SKM-1 treated with dmso at 0.1 percent for 144 hours (cell line): Measurements from ENCODE around the gene ZBTB43.
"Not testable (repeated sequence)": the region's sequence is repeated elsewhere in the genome, so short reads cannot be mapped to it uniquely, and the experiment has no call there.

ENCODE experiments used
- DNase-seq: peaks from one replicate; lab custom pipeline; 2025; ENCODE audit not compliant: unreplicated experiment; lab: John Stamatoyannopoulos, UW

The ZBTB43 gene

DNA sequence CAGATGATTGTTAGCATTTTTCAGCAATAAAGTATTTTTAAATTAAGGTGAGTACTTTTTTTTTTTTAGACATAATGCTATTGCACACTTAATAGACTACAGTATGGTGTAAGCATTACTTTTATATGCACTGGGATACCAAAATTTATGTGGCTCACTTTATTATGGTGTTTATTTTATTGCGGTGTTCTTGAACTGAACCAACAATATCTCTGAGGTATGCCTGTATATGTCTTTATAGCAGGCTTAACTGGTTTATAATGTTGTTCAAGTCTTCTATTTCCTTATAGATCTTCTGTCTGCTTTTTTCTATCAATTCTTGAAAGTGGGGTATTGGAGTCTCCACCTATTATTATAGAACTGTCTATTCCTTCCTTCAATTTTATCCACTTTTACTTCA lies 18.0 kb downstream of the ZBTB43 start:
- no peak for DNase-seq

DNA sequence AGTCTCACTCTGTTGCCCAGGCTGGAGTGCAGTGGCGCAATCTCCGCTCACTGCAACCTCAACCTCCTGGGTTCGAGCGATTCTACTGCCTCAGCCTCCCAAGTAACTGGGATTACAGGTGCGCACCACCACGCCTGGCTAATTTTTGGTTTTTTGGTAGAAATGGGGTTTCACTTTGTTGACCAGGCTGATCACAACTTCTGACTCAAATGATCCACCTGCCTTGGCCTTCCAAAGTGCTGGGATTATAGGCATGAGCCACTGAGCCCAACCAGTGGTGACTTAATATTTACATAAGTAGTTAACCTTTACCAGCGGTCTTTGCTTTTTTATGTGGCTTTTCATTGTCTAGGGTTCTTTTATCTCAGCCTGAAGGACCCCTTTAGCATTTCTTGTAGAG lies 19.2 kb downstream of the ZBTB43 start:
- not testable (repeated sequence) for DNase-seq

DNA sequence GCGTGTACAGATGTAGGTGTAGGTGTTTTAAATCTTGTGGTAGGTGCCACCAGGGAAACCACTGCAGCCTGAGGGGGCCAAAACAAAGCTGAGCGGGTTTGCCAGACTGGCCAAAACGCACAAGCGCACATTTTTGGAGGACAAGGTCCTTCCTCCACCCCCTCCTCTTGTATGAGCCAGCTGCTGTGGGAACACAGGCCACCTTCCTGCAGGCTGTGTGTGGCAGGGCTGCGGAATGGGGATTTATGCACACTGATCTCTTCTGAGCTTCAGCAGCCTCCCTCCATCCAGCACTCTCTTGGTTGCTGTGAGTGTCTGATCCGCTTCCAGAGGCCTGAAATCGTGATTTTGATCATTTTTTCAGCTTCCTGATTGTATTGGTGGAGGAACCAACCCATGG lies 22.4 kb downstream of the ZBTB43 start:
- no peak for DNase-seq

DNA sequence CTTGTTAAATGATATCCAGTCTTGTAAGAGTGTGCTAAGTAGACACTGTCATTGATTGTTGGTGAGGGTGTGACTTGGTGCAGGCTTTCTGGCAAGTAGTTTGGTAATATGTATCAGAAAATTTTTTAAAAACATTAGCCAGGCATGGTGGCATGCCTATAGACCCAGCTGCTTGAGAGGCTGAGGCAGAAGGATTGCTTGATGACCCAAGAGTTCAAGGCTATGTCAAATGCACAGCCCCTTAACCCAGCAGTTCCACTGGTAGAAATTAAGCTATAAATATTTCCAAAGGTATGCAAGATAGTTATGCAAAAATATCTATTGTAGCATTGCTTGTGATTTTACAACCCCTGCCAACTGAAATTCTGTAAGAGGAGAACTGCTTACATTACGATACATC lies 24.2 kb downstream of the ZBTB43 start:
- no peak for DNase-seq

DNA sequence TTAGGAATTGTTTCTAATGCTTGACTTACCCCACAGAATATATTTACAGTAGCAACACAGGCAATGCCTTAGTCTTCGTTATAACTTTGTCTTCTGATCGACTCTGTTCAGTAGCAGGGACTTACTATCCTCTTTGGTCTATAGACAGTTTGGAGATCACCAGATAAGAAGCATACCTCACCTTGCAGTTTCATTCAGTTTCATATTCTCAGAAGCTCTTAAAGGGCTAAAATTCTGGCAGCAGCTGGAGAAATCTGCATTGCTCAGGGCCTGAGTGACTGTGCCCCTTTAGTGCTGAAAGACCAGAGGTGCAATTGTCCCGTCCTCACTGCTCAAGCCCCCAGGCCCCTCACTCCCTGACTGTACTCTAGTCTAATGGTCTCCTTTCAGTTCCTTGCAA lies 26.0 kb downstream of the ZBTB43 start:
- DNase-seq: no peak

DNA sequence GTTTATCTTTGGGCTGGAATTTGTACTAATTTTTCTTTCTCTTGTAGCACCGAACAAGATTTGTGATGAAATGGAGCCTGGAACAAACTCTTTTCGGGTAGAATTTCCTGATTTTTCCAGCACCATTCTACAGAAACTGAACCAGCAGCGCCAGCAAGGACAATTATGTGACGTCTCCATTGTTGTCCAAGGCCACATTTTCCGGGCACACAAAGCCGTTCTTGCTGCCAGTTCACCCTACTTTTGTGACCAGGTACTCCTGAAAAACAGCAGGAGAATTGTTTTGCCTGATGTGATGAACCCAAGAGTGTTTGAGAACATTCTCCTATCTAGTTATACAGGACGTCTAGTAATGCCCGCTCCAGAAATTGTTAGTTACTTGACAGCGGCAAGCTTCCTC lies 27.6 kb downstream of the ZBTB43 start:
- DNase-seq: no peak

DNA sequence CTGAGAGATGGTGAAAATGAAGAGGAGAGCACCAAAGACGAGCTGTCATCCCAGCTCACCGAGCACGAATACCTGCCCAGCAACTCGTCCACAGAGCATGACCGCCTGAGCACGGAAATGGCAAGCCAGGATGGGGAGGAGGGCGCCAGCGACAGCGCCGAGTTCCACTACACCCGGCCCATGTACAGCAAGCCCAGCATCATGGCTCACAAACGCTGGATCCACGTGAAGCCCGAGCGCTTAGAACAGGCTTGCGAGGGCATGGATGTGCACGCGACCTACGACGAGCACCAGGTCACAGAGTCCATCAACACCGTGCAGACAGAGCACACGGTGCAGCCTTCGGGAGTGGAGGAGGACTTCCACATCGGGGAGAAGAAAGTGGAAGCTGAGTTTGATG lies 28.2 kb downstream of the ZBTB43 start:
- no peak for DNase-seq

DNA sequence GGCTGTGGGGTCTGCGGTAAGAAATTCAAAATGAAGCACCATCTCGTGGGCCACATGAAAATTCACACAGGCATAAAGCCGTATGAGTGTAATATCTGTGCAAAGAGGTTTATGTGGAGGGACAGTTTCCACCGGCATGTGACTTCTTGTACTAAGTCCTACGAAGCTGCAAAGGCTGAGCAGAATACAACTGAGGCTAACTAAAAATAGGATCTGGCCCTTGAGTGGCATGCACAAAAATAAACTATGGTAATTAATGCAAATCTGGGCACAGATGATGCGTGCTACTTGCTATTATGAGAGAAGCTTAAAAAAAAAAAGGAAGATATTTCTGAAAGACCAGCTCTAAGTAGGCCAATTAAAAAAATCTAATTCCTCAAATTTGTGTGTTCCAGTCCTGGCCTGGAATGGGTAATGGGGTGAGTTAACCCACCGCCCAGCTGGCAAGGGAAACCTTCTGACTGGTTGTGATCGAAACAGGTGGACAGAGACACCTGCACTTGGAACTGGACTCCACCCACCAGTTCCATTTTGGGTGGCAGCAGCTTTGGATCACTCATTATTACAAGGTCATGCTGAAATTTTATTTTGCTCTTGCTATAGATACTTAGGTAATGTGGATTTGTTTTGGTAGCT lies 29.0 kb downstream of the ZBTB43 start:
- DNase-seq: no peak

DNA sequence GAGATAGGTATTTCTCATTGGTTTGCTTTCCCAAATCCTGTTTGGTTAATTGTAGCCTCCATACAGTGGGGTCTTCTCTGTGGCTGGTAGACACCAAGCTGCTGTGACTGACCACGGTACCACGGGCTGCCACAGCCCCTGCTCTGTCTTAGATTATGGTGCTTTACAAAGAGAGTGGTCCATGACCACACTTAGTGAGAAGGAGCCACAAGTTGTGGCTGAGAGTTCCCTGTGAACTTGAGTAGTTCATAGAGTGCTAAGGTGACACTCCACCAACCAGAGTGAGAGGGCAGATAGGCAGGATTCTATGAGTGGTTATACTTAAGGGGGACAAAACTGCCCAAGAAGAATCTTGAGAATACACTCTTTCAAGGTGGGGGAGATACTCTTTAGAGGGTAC lies 29.8 kb downstream of the ZBTB43 start:
- no peak for DNase-seq

DNA sequence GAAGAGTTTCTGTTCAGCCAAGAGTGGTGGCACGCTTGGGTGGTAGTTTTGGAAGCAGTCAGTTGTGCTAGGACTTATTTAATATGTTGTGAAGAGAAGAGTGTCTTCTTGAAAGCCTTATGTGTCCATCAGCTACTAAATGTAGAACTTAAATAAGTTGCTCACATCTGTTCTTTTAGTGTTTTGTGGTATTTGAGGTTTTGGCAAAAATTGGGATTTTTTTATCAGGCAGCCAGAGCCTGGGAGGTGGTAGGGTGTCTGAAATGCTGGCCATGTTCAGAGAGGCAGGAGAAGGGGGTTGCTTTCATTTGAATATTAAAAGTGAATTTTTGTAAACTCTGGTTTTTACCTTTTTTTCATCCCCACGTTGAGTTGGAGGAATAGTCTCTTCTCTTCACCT lies 31.4 kb downstream of the ZBTB43 start:
- DNase-seq: no peak

DNA sequence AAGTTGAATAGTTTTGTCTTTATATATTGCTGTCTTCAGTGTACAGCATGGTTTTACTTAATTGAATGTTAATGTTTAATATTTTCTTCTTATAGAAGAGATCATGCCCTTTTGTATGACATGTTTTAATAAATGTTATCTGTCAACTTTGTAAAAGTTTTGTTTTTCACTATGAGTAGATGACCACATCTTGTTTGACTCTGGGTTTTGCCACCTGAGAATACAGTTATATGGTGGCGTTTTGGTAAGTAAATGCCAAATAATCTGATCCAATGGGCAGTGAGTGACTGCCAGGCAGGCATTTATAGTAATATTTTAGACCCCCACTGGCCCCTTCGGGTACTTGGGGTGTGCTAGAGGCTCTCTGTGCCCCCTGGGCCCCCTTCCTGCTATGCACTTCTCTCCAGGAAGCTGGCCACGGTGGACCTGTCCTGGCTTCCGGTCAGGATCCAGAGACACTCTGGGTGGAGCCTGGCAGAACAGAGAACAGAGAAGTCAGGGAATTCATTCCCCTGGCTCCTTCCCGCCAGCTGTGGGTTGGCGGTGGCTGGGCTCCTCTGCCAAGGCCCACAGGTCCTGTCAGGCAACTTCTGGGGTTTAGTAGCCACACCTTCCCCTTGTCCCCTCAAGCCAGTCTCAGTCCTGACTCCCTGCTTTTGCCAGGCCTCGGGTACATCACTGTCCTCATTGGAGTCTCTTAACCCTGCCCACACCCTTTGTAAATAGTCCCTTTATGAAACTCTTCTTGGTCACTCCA lies 33.4 kb downstream of the ZBTB43 start:
- no peak for DNase-seq

DNA sequence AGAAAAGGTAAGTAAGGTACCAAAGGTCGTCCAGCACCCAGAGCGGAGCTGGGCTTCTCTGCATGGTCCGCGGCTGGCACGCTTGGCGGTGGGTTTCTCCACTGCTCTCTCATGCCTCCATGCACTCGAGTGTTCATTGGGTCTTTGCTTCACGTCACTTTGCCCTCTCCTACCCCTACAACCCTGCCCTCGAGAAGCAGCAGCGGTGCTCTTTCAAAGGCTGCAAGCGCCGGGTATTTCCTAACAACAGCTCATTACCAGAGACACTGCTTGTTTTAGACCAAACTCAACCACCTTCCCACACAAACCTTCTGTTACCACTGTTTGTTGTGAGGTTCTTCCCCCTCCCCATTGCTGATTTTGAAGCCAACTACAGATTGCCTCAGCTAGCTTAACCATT lies 34.1 kb downstream of the ZBTB43 start:
- DNase-seq: no peak

DNA sequence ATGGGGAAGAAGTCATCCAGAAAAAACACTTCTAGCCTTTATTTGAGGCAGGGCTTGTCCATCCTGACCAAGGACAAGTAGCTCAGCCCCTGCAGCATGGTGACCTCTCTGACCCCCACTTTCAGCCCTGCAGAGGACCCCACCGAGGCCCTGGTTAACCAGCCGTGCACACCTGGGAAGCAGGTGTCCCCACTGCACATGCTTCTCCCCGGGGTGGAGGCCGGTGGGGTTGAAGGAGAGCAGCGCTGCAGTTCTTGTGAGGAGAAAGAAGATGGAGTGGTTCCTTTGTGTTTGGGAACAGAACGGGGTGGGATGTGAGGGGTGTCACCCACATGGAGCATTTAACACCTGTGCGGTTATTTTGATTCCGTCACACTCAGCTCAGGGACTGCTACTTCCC lies 34.5 kb downstream of the ZBTB43 start:
- no peak for DNase-seq

DNA sequence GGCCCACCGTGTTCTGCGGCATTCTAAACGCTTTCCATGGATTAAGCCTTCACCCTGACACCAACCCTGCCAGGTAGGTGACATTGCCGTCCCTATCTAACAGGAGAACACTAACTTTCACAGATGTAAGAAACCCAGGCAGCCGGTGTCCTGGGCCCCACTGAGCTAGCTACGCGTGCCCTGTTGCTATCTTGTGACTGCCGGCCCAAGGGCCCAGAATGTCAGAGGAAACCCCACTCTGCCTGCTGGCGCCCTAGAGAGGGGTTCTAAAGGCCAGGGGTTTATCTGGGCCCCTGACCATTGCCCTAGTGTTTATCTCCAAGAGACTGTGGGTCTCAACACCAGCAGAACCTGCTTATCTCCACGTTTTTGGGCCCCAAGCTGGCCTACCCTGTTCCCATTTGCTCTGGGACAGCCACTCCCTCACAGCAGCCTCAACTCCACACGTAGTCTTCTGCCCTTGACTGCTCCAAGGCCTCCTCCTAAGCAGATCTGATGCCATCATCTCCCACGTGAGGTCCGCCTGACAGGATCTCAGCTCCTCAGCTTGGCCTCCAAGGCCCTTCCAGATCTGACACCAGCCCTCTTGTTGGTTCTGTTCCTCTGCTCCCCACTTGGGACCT lies 37.5 kb downstream of the ZBTB43 start:
- no peak for DNase-seq

DNA sequence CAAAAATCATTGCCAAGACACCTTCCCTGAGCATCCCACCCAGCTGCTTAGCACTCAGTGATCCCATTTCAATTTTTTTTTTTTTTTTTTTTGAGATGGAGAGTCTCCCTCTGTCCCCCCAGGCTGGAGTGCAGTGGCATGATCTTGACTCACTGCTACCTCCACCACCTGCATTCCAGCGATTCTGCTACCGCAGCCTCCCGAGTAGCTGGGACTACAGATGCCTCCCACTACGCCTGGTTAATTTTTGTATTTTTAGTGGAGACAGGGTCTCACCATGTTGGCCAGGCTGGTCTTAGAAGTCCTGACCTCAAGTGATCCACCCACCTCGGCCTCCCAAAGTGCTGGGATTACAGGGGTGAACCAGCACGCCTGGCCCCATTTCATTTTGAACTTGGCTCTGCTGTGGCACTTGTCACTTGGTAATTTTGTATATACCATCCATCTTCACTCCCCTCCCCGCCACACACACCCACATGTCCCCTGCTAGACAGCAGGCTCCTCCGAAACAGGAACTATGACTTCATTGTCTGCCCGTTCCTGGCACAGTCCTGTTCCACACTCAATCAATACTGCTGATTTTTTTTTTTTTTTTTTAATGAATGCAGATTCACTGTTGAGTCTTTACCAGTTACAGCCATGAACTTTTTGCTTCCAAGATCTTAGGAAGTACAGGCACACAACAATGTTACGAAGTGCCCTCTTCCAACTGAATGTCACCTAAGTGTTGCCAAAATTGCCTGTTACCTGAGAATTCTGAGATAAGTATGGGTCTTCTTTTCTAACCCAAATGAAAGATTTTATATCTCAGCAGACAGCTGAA lies 38.3 kb downstream of the ZBTB43 start:
- DNase-seq: no peak

DNA sequence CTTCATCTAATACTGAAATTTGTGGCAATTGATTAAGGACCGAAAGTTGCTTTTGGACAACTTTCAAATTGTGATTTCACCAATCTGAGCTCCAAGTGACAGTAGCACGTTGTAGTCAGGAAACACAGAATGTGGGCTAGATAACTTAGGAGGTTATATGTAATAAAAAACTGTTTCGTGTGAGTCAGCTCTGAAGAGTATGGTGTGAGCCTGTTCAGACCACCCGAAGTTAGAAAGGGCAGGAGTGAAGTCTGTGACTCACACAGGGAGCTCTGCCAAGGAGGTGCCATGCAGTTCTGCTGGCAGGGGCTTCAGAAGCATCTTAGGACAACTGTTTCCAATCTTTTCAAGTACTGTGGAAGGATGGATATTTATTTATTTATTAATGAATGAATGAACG lies 39.2 kb downstream of the ZBTB43 start:
- no peak for DNase-seq

DNA sequence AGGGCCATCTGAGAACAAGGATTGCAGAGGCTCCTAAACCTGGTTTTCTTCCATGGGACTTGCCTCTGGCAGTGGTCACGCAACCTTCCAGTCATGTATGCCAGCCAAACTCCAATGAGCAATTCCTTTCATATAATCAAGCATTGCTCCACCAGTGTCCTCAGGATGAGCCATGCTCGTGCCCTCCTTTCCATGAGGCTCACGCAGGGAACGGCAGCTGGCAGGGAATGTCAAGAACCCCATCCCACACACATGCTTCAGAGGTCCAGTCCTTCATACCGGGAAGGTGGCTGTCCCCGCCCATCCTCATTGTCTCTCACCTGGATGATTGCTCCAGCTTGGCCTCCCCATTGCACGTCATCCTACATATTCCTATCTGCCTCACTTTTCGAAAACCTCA lies 42.2 kb downstream of the ZBTB43 start:
- DNase-seq: no peak

DNA sequence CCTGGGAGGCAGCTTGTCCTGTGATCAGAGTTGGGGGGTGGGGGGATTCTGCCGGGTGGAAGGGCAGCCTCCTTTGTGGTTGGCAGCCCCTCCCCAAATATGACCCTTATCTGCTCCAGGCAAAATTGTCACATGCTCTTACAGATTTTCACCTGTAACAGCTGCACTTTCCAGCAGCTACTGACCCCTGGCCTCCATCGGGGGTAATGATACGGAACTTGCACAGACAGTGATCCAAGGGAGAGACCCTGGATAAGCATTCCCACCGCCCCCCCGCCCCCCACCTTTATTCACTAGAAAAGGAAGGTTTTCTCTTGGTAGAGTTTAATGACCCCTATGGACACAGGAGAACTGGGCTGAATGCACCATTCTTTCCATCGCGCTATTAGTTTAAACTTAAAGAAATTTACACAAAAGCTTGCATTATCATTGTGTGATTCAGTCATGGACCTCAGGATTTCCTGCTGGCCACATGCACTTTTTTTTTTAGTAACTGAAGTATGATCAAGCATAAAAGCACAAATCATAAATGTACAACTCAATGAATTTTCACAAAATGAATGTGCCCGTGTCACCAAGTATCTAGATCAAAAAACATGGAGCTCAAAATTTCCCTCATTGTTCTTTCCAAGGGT lies 44.9 kb downstream of the ZBTB43 start:
- DNase-seq: no peak

DNA sequence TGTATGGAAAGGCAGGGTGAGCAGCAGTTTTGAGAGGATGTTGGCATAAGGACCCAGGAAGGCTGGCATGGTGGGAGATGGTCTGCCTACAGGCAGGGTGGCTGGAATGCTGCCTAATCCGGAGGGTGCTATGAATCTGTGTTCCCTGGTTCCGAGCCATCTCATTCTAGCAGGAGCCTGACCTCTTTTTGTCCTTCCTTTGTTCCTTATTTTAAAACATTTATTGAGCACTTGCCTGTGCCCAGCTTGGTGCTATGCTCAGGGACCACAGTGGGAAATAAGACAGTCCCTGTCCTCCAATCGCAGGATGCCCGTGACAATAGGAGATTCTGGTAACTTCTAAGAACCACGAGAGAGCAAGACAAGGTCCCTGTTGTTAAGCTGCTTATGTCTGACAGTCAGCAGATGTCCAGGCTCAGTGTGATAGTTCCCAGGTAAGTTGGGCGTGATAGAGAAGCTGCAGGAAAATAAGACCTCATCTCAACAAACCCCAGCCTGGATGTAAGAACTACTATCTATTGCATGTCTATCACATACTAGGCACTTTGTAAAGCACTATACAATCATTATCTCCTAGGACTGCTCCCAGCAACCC lies 46.5 kb downstream of the ZBTB43 start:
- DNase-seq: no peak

DNA sequence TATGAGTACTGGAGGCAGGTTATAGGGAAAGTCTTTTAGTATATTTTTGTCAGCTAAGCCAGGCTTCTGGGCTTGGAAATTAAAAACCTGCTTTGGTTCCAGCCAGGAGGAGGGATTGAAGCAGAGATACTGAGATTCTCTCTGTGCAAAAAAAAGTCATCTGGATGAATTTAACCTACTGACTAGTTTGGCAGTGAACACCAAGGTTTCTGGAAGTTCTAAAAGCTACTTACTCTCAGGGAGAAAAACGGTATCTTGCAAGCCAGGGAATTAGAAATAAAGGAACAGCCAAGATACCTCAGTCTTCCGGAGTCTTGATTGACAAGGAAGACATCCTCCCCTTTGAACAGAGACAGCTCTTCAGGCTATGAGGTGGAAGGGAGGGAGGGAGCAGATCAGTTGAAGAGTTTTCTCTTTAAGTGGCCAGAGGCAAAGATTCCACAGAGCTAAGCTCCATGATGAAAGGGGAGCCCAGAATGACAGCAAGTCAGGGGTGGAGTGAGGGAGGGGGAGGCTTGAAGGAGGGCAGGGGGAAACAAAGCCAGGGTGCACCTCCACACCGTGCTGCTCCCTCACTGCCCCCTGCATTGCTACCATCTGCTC lies 47.3 kb downstream of the ZBTB43 start:
- DNase-seq: no peak
